ENCODE measurements around the gene RER1.

RER1 gene

DNA sequence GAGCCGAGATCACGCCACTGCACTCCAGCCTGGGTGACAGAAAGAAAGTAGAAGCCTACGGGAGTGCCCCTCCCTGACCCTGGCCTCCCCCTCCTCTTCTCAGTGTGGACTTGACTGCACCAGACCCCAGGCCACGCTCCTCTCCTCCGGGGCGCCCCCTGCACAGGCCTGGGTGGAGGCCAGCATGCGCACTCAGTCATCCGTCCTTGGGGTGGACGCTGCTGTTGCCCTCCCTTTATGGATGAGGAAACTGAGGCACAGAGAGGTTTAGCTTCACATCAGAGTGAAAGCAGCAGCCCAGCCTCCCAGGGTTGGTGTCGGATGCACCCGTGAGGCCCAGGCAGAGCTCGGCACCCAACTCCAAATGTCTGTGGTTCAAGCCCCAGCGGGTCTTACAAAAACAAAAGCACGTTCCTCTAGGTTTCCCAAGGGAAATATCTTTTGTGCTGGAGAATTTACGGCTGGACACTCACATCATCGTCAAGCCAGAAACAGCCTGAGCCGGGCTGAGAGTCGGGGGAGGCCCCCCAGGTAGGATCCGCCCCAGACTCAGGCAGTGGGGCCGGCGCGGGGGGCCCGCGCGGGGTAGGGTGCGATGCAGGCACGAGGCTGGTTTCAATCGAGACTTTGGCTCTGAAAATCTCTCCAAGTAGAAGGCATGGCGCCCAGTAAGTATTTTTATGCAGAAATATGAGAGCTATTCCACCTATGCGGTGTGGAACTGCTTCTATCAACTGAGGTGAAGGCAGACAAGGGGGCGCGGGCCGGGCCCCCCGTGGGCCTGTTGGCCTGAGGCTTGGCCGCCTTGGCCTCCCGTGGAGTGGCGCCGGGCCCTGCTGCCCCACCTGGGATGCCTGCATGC is 36.9 kb upstream of the RER1 start:
- no peak for FAIRE-seq

GRCh38 chr1:2355373-2356261 is 36.0 kb upstream of the RER1 start:
- no peak for FAIRE-seq

- no peak for FAIRE-seq
These were observed 35.2 kb upstream of the RER1 start for GRCh38 chr1:2356401-2356800.

GRCh38 chr1:2356911-2357845 is 34.5 kb upstream of the RER1 start:
- no peak for FAIRE-seq

- FAIRE-seq = no peak
These were observed 33.6 kb upstream of the RER1 start for GRCh38 chr1:2358072-2358471.

- FAIRE-seq = no peak
These were observed 32.7 kb upstream of the RER1 start for GRCh38 chr1:2358651-2359640.

DNA sequence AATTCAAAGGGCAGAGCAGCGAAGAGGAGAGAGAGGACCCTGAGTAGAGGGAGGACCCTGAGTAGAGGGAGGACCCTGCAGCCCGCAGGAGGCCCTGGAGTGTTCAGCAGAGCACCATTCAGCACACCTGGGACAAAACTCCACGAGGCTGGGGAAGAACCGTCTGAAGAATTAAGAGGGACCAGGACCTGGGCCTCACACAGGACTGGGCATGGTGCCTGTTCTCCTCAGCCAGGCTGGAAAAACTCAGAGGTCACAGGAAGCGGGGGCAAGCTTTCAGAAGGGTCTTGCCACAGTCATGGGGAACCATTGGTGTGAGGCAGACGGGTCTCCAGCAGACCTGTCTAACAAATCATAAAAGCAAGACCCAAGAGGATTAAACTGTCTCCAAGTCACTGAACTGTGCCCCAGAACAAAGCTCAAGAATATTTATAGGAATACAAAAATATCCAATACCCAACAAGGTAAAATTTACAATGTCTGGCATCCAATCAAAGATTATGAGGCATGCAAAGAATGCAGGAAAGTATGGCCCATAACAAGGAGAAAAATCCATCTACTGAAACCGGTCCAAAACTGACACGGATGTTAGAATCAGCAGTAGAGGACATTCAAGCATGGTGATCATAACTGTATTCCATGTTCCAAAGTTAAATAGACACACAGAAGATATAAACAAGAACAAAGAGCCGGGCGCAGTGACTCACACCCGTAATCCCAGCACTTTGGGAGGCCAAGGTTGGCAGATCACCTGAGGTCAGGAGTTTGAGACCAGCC is 30.9 kb upstream of the RER1 start:
- no peak for FAIRE-seq

DNA sequence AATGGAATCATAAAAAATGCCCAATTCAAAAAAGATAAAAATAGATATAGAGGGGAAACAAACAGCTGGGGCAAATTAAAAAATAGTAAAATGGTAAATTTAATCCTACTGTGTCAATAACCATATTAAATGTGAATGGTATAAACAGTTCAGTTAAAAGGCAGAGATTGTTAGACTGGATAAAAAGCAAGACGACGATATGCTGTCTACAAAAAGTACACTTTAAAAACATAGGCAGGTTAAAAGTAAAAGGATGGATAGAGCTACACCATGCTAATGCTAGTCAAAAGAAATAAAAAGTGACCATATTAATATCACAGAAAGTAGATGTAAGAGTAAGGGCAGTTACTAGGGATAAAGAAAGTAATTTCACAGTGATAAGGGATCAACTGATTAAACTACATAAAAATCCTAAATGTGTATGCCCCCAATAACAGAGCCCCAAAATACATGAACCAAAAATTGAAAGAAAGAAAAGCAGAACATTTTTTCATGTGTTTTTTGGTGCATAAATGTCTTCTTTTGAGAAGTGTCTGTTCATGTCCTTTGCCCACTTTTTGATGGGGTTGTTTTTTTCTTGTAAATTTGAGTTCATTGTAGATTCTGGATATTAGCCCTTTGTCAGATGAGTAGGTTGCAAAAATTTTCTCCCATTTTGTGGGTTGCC is 27.7 kb upstream of the RER1 start:
- no peak for FAIRE-seq

DNA sequence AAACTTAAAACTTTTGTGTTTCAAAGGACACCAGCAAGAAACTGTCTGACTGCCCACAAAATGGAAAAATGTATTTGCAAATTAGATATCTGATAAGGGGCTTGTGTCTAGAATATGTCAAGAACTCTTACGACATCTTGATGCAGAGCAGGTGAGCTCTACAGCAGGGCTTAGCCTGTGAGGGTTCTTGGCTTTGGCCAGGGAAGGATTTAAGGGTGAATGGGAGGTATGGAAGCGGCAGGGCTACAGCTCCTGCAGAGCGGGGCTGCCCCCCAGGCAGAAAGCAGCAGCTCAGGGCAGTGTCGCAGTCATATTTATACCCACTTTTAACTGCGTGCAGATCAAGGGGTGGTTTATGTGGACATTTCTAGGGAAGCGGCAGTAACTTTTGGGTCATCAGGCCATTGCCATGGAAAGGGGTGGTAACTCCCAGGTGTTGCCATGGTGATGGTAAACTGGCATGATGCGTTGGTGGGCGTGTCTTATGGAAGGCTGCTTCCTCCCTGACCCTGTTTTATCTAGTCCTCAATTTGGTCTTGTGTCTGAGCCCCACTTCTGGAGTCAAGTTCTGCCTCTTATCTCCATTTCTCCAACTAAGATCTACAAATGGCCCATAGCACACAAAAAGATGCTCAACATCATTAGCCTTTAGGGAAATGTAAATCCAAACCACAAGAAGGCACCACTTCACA is 23.4 kb upstream of the RER1 start:
- FAIRE-seq = no peak

GRCh38 chr1:2372551-2373490 is 18.8 kb upstream of the RER1 start:
- no peak for FAIRE-seq

- no peak for FAIRE-seq
These were observed 17.9 kb upstream of the RER1 start for GRCh38 chr1:2373551-2374251.

DNA sequence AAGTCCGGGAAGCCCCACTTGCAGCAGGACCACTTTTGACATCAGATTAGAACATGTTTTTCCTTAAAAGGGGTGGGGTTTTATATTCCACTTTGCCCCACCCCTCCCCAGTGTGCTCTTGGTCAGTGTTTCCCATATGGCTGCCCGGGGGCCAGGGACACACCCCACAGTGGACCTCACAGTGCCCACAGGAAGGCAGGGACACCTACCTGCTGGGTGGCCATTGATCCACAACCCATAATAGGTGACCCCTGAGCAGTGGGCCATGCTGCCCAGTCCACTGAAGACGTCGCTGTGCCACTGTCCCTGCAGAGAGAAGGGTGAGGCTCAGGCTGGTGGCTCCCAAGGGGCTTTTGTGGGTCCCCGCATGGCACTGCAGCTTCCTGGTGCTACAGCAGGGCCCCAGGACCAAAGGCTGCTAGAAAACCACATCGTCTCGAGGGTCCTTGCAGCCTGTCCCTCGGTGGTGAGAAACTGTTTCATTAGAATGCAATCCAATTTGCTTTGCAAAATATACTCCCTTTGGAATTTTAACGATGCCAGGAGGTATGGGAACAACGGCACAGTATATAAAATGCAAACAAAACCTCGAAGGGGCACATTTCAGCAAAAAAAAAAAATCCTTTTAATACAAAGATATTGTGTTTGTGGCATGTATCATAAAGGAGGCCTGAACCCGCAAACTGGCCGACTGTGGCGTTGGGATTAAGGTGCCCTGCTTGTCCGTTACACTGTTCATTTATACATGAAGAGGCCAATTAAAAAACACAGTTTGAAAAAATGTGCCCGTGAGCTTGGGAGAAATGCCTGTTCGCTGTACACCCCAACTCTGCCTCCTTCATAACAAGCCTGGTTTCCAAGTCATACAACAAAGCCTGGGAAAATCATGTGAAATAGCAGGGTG is 17.1 kb upstream of the RER1 start:
- FAIRE-seq = no peak

DNA sequence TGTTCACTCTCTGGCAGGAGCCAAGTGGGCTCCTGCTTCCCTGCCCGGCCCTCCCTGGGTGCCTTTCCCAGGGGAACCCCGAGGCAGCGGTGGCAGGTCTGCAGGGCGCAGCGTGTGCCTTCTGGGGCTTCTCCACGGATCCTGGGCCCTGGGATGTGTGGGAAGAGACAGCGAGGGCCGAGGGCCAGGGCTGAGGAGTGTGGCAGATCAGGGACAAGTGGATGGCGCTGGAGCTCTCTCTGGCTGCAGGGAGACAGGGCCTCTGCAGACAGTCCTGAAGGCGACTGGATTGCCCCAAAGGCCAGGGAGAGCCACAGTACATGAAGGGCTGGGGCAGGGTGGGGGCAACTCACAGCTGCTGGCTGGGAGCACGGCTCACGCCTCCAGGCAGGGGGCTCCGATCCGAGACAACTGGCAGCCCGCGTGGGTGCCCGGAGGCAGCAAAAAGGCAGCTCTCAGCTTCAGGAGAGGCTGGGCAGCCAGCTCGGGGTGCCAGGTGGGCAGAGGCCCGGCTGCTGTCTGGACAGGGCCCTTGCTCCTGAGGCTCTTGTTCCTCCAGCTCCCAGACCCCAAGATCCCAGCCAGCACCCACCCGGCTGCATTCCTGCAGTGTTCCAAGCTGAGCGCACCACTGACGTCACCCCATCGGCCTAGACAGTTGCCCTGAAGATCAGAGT is 16.3 kb upstream of the RER1 start:
- FAIRE-seq = no peak

DNA sequence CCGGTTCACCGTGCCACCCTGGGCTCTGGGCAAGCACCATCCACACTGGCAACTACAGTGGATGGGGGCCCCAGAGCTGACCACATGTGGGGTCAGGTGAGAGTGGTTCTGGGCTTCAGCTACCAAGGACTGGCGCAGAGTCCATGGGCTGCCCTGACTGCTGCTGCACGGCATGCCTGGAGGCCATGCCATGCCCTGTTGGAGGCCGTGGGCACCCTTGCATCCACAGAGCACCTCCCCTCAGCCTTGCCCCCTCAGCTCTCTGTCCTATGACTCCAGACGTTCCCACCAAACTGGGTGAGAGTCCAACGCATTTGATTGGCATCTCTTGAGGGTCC is 15.7 kb upstream of the RER1 start:
- FAIRE-seq = no peak

GRCh38 chr1:2376261-2376741 is 15.3 kb upstream of the RER1 start:
- FAIRE-seq = no peak

Data from colon (tissue), 2 donors.